ENCODE measurements around the gene PLEKHM3. TPM values are rescaled to one million over a fixed set of nuclear protein-coding genes. Genes with fewer than 3 reads are reported as not detected.

Gene PLEKHM3
- total and polyA plus RNA-seq, 2 of the 13 experiments (the other 11 are each of a cell fraction or from before 2014, with no cell fraction given): 4.5 to 4.7 TPM

DNA sequence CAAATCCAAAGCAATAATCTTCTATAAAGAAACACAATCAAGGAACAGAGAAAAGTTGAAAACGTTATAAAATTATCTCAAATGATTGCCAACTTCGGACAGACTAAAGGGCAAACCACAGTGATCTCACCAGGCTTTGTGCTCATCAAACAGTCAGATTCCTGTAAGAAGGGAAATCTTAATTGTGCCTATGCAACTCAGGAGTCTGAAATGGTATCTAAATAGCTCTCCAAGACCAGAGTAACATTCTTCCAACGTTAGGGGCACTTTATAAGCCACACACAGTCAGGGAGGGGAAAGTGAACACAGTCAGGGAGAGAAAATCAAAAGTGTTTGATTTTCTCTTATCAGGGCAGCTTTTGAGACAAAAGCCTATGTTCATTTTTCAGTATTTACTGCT, 29.4 kb downstream of the PLEKHM3 start:
- CTCF ChIA-PET (ENCODE audit: low intra/inter-chr PET ratio, low total read pairs): no interaction called here
- no peak for FAIRE-seq
- no peaks in the 10 kb centered on the region for H3K9me3 ChIP-seq (ENCODE audit: low read length)

More for the DNA sequence above, 29.4 kb downstream of the PLEKHM3 start:
- POLR2A ChIA-PET: no interaction called here
- peaks cover 4 to 16% of the 10 kb centered on the region in 2 experiments; a peak in 3 of 5 replicates for H3K36me3 ChIP-seq (replicated peaks in 1 of 2; ENCODE audit: control insufficient read depth in 1 of 2, insufficient read depth in 2 of 2, low read length in 2 of 2)
- no peaks in the 10 kb centered on the region for H3K79me2 ChIP-seq (ENCODE audit: insufficient read depth, low read length)
- H3K4me3 ChIP-seq (replicated peaks in 1 of 3; ENCODE audit: insufficient read depth in 1 of 3, low read depth in 2 of 3, low read length in 3 of 3): no peak overlapping the region
- DNase-seq (ENCODE audit: low spot score) (no peak), ATAC-seq (no peak)
- no peaks in the 10 kb centered on the region for H4K20me1 ChIP-seq (ENCODE audit: insufficient read depth, low read length)
- 82% methylated on average over 3 of the region's 3 CpGs for WGBS (ENCODE audit: low lambda C conversion rate)
- no peak overlapping the region for H3K4me2 ChIP-seq (ENCODE audit: low read depth, low read length)
- in situ Hi-C loops (cut with HindIII; ENCODE audit: extremely low pct_ligation_motif_present, low pct_unique_long_range_greater_than_20kb) (no loop called here), intact Hi-C loops (cut with micrococcal nuclease; ENCODE audit: unreplicated experiment) (no loop called here)
- TF ChIP-seq, protein P1, sequence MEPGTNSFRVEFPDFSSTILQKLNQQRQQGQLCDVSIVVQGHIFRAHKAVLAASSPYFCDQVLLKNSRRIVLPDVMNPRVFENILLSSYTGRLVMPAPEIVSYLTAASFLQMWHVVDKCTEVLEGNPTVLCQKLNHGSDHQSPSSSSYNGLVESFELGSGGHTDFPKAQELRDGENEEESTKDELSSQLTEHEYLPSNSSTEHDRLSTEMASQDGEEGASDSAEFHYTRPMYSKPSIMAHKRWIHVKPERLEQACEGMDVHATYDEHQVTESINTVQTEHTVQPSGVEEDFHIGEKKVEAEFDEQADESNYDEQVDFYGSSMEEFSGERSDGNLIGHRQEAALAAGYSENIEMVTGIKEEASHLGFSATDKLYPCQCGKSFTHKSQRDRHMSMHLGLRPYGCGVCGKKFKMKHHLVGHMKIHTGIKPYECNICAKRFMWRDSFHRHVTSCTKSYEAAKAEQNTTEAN (CRISPR knock-in tag; conservative IDR thresholded peaks at IDR 0.05): no peak
- TF ChIP-seq, protein P2, sequence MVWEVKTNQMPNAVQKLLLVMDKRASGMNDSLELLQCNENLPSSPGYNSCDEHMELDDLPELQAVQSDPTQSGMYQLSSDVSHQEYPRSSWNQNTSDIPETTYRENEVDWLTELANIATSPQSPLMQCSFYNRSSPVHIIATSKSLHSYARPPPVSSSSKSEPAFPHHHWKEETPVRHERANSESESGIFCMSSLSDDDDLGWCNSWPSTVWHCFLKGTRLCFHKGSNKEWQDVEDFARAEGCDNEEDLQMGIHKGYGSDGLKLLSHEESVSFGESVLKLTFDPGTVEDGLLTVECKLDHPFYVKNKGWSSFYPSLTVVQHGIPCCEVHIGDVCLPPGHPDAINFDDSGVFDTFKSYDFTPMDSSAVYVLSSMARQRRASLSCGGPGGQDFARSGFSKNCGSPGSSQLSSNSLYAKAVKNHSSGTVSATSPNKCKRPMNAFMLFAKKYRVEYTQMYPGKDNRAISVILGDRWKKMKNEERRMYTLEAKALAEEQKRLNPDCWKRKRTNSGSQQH (CRISPR knock-in tag; IDR thresholded peaks at IDR 0.05; ENCODE audit: low read depth): no peak
- TF ChIP-seq ZNF460 (CRISPR knock-in tag; IDR thresholded peaks at IDR 0.05; ENCODE audit: borderline replicate concordance): no peak
- TF ChIP-seq HNF4G (IDR thresholded peaks at IDR 0.05; ENCODE audit: borderline replicate concordance, low read depth, low read length): no peak
- no peak for TF ChIP-seq HNF4G (CRISPR knock-in tag; IDR thresholded peaks at IDR 0.05; ENCODE audit: borderline replicate concordance, low read depth)
- no peak for TF ChIP-seq ZNF224 (CRISPR knock-in tag; IDR thresholded peaks at IDR 0.05)
- TF ChIP-seq KLF11 (CRISPR knock-in tag; IDR thresholded peaks at IDR 0.05): no peak
- TF ChIP-seq PHF21A (CRISPR knock-in tag; IDR thresholded peaks at IDR 0.05): no peak
- no peak for TF ChIP-seq NPAS2 (CRISPR knock-in tag; IDR thresholded peaks at IDR 0.05; ENCODE audit: borderline replicate concordance)
- TF ChIP-seq, protein P3, sequence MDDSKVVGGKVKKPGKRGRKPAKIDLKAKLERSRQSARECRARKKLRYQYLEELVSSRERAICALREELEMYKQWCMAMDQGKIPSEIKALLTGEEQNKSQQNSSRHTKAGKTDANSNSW (CRISPR knock-in tag; IDR thresholded peaks at IDR 0.05; ENCODE audit: borderline replicate concordance): no peak
- no peak for TF ChIP-seq RFXANK (CRISPR knock-in tag; IDR thresholded peaks at IDR 0.05)
- no peaks in the 10 kb centered on the region for H3K27me3 ChIP-seq (ENCODE audit: control insufficient read depth in 1 of 2, insufficient read depth in 2 of 2, low read length in 2 of 2)
- H3K27ac ChIP-seq (ENCODE audit: extremely low read length, insufficient read depth, low read length): no peak overlapping the region
- no peak overlapping the region for H2AFZ ChIP-seq (ENCODE audit: low read length)
- no TSS peak for BruUV-seq (replicated peaks)
- H3K9ac ChIP-seq (ENCODE audit: insufficient read depth, low read depth, low read length): no peak overlapping the region
- H3K4me1 ChIP-seq (ENCODE audit: insufficient read depth, low read length): no peaks in the 10 kb centered on the region

Measured in HepG2 (cell line).